Lower lobe of right lung (tissue), 2 donors: ENCODE data around the gene COX6B2. TPM values are rescaled to one million over a fixed set of nuclear protein-coding genes. Genes with fewer than 3 reads are reported as not detected.

ENCODE experiments used
- ATAC-seq, 2 donors: fragments of 200-7000 bp; cut with Tn5 transposase; one replicate each; pipeline ENCODE4 v1.9.1; 2020 to 2022; ENCODE audit warnings: mild to moderate bottlenecking in 2 of 2, moderate library complexity in 2 of 2
- DNase-seq: peaks from one replicate; pipeline ENCODE4 v3.0.0-alpha.2; 2020
- H3K27ac ChIP-seq: fragments of 200-600 bp; one replicate; pipeline ENCODE4 v1.8.0; 2022
- H3K27me3 ChIP-seq: fragments of 200-600 bp; one replicate; pipeline ENCODE4 v1.8.0; 2022; ENCODE audit warnings: low read depth
- H3K36me3 ChIP-seq: fragments of 200-600 bp; one replicate; pipeline ENCODE4 v1.8.0; 2022; ENCODE audit warnings: mild to moderate bottlenecking
- H3K4me1 ChIP-seq: fragments of 200-600 bp; one replicate; pipeline ENCODE4 v1.8.0; 2022
- H3K4me3 ChIP-seq: fragments of 200-600 bp; one replicate; pipeline ENCODE4 v1.8.0; 2022; ENCODE audit warnings: mild to moderate bottlenecking
- H3K9me3 ChIP-seq: fragments of 200-600 bp; one replicate; pipeline ENCODE4 v1.8.0; 2022
- CTCF ChIP-seq: fragments of 200-600 bp; IDR thresholded peaks from one replicate; pipeline ENCODE4 v1.8.0; 2022; ENCODE audit warnings: antibody characterized with exemption, mild to moderate bottlenecking
- intact Hi-C: fragments of 100-400 bp; cut with DNase I; formaldehyde crosslinking; loops from one replicate; pipeline ENCODE4 v1.11.0; 2022
- total RNA-seq: library from RNA; stranded (reverse); fragmentation: NEBNext Ultra II Directional; extraction: Animal tissue kit (Norgen Biotek cat#: 25700); gene quantifications from one replicate; pipeline ENCODE4 v1.2.1, GENCODE V29; 2021
- donor health status: DM: no; HTN: yes; CAD: no; lungs with severe emphysema.

COX6B2 gene
- total RNA-seq, 1 donor from 2014 or later = not detected

- peaks cover 35% of the 10 kb centered on the region for H3K36me3 ChIP-seq
- H3K27me3 ChIP-seq = no peaks in the 10 kb centered on the region
- ATAC-seq (peak; percentile 91 to 92), DNase-seq (peak; percentile 96)
- H3K4me3 ChIP-seq = peak overlapping the region; percentile 97
- H3K27ac ChIP-seq = peak overlapping the region; percentile 94
- H3K4me1 ChIP-seq = peaks cover 52% of the 10 kb centered on the region
- intact Hi-C loops = no loop called here
- no peaks in the 10 kb centered on the region for H3K9me3 ChIP-seq
- no peak for TF ChIP-seq CTCF
Observed at GRCh38 chr19:55384920-55385723, 30.6 kb upstream of the COX6B2 start.

DNA sequence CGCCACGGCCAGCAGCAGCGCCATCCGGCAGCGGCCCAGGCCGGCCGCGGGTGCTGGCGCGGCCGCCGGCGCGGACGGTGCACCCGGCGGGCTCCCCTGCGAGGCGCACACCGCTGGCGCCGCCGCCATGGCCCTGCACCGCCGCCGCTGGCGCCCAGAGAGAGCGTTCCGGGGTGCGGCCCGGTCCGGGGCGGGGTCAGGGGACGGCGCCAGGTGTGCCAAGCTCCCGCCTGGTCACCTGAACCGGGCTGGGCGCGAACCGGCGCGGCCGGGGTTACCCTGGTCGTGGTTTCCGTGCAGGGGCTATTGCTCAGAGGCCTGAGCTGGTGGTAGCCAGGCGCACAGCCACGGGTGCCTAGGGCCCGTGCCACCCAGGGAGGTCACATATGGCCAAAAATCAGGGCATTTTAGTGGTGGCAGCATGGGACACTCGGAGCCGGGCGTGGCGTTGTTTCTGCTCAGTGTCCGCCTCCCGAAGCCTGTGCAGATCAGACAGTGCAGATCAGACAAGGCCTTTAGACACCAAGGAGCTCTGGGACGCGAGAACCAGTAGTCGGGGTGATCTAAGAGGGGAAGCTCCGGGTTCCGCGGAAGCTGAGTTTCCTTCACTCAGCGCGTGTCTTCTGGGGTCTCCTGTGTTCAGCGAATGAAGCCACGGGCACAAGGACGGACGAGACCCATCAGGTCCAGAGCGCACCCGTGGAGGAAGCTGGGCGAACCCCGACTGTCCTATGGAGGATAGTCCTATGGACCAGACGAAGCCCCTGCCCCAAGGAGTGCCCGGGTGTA is 29.8 kb upstream of the COX6B2 start, which contains the start of gene TMEM238:
Gene TMEM238, minus strand, starts transcription at position 162 of the 789 bp plus-strand sequence. Its CDS starts 33 bp downstream, at position 129.
- Histone ChIP-seq H3K4me1 (peaks cover 48% of the 10 kb centered on the region), H3K27me3 (no peaks in the 10 kb centered on the region), H3K4me3 (peak within 1 kb of the TSS; percentile 97), H3K9me3 (no peaks in the 10 kb centered on the region), H3K36me3 (peaks cover 27% of the 10 kb centered on the region), H3K27ac (peak within 1 kb of the TSS; percentile 94)
- ATAC-seq = peak; percentile 44 to 47
- DNase-seq = peak; percentile 76
- intact Hi-C loops = no loop called here
- no peak for TF ChIP-seq CTCF

GRCh38 chr19:55383279-55384130 is 29.0 kb upstream of the COX6B2 start:
- DNase-seq (peak; percentile 80), ATAC-seq (peak; percentile 2 to 6)
- peak overlapping the region; percentile 97 for H3K4me3 ChIP-seq
- peaks cover 18% of the 10 kb centered on the region for H3K36me3 ChIP-seq
- no peaks in the 10 kb centered on the region for H3K9me3 ChIP-seq
- H3K27ac ChIP-seq = peak overlapping the region; percentile 94
- intact Hi-C loops = no loop called here
- H3K27me3 ChIP-seq = no peaks in the 10 kb centered on the region
- peaks cover 40% of the 10 kb centered on the region for H3K4me1 ChIP-seq
- TF ChIP-seq CTCF = no peak

DNA sequence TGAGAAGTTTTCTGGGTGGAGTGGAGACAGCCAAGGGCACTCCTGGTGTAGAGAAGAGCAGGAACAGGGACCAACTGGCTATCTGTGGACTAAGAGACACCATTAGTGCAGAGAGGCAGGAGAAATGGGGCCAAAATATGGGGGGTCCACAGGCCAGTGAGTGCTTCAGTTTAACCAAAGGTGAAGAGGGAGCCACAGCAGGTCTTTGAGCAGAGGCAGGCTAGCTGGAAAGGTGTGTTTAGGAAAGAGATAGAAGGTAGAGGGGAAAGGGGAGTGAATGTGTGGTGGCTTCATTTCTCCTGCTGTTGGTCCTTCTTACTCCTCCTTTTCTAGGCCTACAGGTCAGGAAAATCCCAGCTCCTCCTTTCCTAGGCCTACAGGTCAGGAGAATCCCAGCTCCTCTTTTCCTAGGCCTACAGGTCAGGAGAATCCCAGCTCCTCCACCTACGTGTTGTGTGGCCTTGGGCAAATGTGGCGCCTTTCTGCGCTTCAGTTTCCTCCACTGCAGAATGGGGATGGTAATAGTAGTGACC is 28.1 kb upstream of the COX6B2 start:
- Histone ChIP-seq H3K9me3 (no peaks in the 10 kb centered on the region), H3K27ac (no peak overlapping the region), H3K27me3 (peaks cover 4% of the 10 kb centered on the region), H3K36me3 (peaks cover 9% of the 10 kb centered on the region), H3K4me3 (no peak overlapping the region), H3K4me1 (peaks cover 30% of the 10 kb centered on the region)
- ATAC-seq (no peak), DNase-seq (no peak)
- intact Hi-C loops = no loop called here
- TF ChIP-seq CTCF = no peak

- Histone ChIP-seq H3K4me1 (peaks cover 25% of the 10 kb centered on the region), H3K4me3 (no peak overlapping the region), H3K36me3 (peaks cover 3% of the 10 kb centered on the region), H3K9me3 (no peaks in the 10 kb centered on the region), H3K27ac (no peak overlapping the region), H3K27me3 (peaks cover 8% of the 10 kb centered on the region)
- no peak for ATAC-seq
- DNase-seq = no peak
- intact Hi-C loops = no loop called here
- TF ChIP-seq CTCF = no peak
Observed at GRCh38 chr19:55382013-55382412, 27.5 kb upstream of the COX6B2 start.
